NCI-H82 treated with DMSO at 0.1 percent for 48 hours (cell line): ENCODE data around the gene SPATA45.

ENCODE experiments used
- DNase-seq: peaks from one replicate; lab custom pipeline; 2025; ENCODE audit not compliant: unreplicated experiment; lab: John Stamatoyannopoulos, UW

The SPATA45 gene

DNA sequence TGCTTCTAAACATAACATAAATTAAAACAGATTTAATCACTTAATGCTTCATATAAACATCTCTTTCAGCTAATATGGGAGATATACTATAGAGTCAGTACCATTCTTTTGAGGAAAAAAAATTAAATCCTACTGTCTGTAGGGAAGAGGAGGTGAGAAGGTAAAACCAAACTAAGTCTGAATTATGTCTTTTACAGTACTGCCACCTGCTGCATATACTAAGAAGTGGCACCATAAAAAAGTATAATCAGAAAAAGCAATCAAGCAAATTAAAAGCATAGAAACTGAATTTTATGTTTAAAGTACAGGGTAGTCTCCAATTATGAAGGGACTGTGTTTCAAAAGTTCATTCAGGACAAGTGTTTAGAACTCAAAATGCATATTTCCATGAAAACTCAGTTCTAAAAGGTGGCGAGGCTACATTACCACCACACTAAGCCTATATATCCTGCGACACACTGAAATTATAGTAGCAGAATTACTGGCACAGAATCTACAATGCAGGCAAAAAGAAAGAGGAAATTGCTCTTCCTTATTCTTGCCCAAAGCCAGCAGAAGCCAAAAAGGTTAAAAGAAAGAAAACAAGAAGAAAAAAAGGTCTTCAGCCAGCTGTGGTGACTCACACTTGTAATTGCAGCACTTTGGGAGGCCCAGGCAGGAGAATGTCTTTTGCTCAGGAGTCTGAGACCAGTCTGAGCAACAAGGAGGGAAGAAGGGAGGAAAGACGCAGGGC lies 64.9 kb downstream of the SPATA45 start:
- peak; percentile 19 for DNase-seq

DNA sequence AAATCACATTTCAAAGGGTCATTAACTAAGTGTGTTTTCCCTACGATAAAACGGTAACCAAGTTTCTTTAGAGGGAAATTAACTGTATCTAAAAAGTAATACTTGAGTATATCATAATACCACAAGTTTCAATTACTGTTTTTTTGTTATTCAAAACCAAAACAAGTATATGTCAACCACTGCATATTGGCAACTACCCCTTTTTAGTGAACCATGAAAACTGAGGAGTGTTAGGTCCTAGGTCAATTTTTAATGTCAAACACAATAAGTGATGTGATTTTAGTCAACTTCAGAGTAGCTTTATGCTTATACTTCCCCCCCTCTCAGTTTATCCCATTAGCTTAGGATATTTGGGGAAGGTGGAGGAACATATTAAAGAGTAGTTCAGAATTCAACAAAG lies 66.2 kb downstream of the SPATA45 start:
- no peak for DNase-seq

DNA sequence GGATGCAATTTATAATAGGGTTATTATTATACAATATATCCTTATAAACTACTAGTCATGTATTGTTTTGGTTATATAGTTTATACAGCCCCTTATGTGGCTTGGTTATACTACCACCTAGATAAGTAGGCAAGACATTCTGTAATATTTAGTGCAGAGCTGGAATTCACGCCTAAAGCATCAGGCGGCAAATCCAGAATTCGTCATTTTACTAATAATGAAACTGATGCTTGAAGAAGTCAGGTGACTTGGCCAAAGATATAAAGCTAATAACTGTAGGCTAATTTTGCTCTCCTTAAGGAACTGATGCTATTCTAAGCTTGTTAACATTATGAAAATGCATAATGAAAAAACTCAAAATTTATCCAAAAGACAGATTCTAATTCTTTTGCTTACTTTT lies 66.7 kb downstream of the SPATA45 start:
- DNase-seq, result no peak
